NCI-H1417 treated with DMSO at 0.1 percent for 48 hours (cell line): ENCODE results near the gene FGFR3.

Experiments
- DNase-seq: peaks from one replicate; lab custom pipeline; 2025; lab: John Stamatoyannopoulos, UW

Gene FGFR3

DNA sequence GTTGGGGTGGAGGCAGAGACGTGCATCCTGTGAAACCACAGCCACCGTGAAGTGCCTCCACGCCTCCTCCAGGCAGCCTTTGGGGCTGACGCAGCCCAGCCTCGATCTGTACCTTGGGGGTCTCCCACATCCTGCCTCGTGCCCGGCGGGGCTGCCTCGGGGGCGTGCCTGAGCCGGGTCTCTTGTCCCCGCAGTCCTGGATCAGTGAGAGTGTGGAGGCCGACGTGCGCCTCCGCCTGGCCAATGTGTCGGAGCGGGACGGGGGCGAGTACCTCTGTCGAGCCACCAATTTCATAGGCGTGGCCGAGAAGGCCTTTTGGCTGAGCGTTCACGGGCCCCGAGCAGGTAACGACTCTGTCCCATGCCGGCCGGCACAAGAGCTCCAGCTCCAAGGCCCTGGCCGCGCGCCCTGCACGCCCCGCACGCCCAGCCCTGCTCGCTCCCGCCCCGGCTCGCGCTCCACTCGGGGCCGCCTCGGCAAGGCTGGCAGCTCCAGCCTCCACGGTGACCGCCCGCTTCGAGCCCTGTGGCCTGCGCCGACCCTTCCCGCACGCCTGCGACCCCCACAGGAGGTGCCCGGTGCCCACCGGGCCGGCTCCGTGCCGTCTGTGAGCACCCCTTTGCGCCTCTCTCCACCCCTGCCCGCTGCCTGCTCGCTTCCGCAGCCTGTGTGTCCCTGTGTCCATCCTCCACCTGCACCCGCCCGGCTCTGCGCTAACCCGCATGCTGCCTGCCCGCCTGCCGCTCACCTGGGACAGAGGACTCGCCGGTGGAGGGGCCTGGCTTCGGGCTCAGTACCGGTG, 9.8 kb downstream of the FGFR3 start:
- DNase-seq: no peak

DNA sequence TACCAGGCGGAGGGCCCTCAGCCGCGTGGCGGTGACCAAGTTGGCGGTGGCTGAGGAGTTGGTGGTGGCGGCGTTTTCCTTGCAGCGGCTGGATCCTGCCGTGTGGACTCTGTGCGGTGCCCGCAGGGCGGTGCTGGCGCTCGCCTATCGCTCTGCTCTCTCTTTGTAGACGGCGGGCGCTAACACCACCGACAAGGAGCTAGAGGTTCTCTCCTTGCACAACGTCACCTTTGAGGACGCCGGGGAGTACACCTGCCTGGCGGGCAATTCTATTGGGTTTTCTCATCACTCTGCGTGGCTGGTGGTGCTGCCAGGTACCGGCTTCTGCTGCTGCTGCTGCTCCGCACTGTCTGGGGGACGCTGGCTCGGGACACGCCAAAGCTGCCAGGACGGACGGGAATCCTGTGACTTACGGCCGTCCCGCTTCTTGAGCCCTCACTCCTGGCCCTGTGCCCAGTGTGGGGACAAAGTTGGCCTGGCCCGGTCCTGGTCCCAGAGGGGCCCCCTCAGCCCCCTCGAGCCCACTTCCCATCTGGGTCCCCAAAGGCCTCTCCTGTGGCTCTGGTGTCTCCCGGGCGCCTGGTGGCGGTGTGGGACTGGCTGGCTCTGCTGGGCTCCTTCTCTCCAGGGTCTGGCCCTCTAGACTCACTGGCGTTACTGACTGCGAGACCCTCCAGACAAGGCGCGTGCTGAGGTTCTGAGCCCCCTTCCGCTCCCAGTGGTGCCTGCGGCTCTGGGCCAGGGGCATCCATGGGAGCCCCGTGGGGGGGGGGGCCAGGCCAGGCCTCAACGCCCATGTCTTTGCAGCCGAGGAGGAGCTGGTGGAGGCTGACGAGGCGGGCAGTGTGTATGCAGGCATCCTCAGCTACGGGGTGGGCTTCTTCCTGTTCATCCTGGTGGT, 10.7 kb downstream of the FGFR3 start:
- DNase-seq: no peak

DNA sequence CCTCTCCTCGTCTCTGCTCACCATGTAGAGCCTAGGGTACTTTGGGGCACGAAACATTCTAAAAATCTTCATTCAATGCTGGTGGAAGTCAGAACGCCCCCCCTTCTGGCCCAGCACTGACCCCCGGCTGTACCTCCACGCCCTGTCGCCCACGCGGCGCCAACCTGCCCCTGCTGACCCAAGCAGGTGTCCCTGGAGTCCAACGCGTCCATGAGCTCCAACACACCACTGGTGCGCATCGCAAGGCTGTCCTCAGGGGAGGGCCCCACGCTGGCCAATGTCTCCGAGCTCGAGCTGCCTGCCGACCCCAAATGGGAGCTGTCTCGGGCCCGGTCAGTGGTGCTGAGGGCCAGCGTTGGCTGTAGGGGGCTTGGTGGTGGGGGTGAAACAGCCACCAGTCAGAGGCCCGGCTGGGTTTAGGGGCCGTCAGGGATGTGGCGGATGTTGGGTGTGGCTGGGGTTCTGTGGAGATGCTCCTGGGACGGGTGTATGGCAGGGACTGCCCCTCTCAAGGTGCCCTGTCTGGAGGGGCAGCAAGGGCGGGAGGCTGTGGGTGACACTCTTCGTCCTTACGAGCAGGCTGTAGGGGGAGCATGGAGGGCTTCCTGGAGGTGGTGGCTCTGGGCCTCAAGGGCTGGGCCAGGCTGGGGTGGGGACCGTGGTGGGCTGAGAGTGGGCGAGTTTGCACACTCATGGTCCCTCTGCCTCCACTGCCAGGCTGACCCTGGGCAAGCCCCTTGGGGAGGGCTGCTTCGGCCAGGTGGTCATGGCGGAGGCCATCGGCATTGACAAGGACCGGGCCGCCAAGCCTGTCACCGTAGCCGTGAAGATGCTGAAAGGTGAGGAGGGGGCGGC, 11.8 kb downstream of the FGFR3 start:
- DNase-seq: no peak

DNA sequence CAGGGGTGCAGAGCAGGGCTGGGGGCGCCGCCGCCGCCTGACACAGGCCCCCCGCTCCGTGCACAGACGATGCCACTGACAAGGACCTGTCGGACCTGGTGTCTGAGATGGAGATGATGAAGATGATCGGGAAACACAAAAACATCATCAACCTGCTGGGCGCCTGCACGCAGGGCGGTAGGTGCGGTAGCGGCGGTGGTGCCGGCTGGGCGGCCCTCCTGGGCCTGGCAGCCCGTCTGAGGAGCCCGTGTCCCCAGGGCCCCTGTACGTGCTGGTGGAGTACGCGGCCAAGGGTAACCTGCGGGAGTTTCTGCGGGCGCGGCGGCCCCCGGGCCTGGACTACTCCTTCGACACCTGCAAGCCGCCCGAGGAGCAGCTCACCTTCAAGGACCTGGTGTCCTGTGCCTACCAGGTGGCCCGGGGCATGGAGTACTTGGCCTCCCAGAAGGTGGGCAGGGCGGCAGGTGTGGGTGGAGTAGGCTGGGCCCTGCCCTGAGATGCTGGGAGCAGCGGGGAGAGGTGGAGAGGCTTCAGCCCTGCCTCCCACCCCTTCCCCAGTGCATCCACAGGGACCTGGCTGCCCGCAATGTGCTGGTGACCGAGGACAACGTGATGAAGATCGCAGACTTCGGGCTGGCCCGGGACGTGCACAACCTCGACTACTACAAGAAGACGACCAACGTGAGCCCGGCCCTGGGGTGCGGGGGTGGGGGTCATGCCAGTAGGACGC, 12.6 kb downstream of the FGFR3 start:
- no peak for DNase-seq

DNA sequence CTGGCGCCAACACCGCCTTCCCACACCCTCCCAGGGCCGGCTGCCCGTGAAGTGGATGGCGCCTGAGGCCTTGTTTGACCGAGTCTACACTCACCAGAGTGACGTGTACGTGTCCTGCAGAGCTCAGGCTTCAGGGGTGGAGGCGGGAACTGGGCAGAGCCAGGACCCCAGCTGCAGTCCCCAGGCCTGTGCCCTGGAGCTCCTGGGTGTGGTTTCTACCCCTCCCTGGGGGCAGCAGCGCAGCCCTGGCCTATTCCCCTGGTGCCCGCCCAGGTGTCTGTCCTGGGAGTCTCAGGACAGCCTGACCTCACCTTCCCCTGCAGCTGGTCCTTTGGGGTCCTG, 13.1 kb downstream of the FGFR3 start:
- no peak for DNase-seq

DNA sequence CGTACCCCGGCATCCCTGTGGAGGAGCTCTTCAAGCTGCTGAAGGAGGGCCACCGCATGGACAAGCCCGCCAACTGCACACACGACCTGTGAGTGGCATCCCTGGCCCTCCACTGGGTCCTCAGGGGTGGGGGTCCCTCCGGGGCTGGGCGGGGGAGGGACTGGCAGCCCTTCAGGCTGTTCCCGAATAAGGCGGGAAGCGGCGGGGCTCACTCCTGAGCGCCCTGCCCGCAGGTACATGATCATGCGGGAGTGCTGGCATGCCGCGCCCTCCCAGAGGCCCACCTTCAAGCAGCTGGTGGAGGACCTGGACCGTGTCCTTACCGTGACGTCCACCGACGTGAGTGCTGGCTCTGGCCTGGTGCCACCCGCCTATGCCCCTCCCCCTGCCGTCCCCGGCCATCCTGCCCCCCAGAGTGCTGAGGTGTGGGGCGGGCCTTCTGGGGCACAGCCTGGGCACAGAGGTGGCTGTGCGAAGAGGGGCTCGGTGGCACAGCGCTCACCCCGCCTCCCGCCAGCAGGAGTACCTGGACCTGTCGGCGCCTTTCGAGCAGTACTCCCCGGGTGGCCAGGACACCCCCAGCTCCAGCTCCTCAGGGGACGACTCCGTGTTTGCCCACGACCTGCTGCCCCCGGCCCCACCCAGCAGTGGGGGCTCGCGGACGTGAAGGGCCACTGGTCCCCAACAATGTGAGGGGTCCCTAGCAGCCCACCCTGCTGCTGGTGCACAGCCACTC, 13.7 kb downstream of the FGFR3 start:
- no peak for DNase-seq

DNA sequence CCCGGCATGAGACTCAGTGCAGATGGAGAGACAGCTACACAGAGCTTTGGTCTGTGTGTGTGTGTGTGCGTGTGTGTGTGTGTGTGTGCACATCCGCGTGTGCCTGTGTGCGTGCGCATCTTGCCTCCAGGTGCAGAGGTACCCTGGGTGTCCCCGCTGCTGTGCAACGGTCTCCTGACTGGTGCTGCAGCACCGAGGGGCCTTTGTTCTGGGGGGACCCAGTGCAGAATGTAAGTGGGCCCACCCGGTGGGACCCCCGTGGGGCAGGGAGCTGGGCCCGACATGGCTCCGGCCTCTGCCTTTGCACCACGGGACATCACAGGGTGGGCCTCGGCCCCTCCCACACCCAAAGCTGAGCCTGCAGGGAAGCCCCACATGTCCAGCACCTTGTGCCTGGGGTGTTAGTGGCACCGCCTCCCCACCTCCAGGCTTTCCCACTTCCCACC, 14.3 kb downstream of the FGFR3 start:
- no peak for DNase-seq

DNA sequence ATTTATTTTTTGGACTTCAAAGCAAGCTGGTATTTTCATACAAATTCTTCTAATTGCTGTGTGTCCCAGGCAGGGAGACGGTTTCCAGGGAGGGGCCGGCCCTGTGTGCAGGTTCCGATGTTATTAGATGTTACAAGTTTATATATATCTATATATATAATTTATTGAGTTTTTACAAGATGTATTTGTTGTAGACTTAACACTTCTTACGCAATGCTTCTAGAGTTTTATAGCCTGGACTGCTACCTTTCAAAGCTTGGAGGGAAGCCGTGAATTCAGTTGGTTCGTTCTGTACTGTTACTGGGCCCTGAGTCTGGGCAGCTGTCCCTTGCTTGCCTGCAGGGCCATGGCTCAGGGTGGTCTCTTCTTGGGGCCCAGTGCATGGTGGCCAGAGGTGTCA, 15.3 kb downstream of the FGFR3 start:
- no peak for DNase-seq

DNA sequence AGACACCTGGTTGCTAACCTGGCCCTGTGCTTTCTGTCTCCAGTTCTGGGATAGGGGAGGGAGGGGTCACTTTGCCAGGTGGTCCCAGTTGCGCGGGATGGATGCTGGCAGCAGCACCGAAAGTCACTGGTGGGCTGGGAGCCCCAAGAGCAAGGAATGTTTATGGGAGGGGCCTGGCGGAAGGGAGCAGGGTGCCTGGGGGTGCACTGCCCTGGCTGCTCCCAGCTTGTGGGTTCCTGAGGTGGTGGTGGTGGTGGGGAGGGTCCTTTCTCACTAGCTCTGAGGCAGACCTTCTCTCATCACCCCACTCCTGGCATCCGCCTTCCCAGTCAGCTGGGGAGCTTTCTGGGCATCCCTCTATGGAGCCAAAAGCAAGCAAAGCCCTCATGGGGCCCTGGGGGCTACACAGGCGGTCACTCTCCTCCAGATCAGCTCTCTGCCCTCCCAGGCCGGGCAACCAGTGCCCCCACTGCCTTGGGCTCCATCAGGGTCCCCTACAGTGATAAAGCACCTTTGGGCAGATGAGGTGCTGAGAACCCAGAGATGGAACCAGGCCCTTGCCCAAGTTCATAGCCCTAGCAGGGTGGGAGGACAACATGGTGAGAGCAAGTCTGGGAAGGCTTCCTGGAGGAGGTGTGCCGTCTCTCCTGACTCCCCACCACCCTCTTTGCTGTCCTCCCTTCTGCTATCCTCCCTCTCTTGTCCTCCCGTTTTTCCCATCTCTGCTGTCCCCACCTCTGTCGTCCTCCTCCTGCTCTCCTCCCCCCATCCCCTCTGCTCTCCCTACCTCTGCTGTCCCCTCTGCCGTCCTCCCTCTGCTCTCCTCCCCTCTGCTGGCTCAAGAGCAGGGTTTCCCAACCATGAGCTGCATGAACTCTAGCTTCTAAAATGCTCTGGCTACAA, 16.0 kb downstream of the FGFR3 start:
- DNase-seq: no peak

DNA sequence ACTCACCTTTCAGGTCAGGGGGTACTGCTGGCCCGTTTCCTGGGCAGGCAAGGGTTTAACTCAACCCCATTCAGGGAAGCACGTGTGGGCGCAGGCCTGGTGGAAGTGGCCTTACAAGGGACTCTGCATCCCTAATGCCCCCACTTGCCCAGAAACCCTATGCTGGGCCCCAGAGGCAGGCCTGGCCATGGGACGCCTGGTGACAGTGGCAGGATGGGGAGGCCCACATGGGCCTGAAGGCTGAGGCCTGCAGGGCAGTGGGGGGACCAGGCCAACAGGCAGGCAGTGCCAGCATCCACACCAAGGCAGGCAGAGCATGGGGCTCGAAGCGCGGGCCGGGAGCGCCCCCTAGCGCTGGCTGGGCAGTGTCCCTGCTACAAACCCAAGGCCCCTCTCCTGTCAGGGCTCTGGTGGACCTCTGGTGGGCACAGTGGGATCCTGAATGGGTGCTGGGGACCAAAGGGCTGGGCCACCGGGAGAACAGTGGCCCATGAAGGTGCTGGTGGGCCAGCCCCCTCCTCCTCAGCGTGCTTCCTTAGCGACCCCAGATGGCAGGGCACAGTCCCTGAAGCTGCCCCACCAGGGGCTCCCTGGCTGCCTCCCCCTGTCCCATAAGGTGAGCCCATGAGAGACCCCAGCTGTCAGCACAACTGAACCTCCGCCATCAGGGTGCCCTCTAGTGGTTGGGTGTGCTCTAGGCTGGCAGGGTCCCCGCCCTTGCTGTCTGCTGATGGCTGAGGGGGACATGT, 16.8 kb downstream of the FGFR3 start:
- DNase-seq: no peak

DNA sequence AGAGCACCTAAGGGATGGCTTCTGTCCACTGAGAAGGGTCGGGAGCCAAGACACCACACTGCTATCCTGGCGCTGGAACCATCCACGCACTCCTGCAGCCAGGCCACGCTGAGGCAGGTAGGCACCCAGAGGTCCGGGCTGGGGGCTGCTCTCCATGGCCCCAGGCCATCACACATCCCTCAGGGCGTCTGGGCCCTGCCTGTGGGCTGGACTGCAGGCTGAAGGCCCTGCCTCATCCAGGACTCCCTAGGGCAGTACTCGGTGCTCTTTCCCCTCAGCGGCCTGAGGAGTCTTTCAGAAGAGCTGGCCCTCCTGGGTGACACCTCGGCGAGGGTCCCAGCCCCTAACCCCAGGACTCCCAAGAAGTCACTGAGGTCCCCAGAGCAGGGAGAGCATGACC, 17.7 kb downstream of the FGFR3 start:
- no peak for DNase-seq

DNA sequence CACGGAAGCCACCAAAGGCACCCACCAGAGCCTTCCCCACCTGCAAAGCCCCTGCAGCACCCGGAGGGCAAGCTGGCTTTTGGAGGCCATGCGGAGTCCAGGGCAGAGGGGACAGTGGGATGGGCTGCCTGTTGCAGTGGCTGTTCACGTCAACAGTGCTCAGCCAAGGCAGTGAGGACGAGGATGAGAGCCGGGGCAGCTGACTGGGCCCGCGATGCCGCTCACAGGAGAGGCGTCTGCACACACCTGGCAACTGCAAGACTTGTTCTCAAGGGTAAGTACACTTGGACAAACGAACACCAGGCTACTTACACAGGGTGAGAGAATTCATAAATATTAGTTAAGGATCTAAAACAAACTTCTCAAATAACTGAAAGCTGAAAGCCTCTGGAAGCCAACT, 19.6 kb downstream of the FGFR3 start:
- no peak for DNase-seq

DNA sequence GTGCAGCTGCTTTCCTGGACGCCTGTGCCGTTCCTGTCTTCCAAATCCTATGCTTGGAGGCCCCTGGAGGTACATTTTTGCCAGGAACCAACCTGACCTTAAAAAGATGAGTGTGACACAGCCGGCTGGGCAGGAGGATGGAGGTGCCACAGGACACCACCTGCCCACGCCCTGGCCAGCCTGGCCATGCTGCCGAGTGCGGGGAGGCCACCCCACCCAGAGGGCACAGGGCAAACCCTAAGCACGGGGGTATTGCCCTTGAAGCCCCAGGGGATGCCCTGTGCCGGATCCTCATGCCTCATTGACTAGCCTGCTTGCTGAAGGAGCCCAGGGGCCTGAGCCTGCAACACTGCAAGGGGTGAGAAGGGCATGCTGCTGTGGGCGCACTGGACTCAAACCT, 20.1 kb downstream of the FGFR3 start:
- no peak for DNase-seq

DNA sequence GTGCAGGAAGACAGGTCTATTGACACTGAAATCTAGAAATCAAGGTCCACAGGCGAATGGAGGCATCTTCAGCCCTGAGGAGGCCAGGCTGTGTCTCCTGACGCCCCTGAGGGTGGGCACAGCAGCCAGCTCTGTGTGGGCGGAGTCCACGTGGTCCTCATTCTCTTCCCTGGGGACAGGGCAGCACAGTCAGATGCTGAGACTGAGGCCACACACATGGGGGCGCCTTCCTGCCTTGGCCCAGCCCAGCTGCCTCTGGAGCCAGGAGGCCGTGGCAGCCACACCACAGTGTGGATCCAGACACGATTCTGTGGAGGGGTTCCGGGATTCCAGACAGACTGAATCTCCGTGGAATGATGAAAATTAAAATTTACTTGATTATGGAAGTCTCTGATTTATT, 20.8 kb downstream of the FGFR3 start:
- no peak for DNase-seq

DNA sequence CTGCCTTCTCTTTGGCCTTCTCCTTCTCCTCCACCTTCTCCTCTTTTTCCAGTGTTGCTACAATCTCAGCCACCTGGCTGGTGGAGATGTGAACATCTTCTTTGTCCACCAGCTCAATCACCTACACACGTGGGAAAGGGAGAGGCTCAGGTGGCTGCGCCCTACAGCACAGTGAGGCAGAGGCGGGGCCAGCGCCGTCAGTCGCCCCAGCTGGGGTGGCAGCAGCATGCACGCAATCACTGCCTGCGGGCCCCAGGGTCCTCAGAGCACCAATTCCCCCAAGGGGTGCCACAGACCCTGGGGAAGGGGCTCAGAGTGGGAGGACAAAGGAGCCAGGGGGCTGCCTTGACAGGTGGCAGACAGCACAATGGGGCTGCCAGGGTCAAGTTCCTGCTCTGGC, 21.4 kb downstream of the FGFR3 start:
- DNase-seq: no peak

DNA sequence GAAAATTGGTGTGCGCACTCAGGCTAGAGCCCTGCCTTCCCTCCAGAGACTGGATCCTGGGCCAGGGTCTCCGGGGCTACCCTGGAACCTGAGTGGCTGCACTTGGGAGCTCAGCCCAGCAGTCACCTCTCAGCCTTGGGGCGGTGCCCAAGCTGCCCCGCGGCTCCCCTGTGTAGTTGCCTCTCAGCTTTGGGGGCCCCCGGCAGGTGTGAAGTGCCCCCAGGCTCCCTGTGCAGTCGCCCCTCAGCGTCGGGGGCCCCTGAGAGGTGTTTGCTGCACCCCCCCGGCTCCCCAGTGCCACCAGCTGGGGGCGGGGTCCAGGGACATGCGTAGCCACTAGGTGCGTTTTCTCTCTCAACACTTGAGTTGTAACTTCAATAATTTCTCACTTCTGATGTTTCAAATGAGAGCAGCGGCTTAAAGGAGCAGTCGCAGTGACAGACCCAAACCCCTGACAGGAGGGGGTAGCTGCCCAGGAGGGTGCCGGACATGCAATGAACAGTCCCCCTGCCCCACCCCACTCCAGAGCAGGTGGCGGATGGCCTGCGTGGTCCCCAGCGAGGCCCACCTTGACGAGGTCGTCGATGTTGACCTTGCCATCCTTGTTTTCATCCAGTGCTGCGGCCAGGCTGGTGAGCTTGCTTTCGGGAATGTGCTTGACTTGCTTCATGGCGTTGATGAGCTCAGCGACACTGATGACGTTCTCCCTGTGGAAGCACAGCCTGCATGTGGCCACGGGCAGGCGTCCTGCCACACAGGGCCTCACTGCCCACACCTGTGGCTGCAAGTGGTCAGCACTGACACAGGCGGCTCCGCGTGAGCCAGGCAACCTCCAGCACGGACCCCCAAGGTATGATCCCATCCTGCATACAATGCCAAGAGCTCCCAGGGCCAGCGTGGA, 22.3 kb downstream of the FGFR3 start:
- no peak for DNase-seq

DNA sequence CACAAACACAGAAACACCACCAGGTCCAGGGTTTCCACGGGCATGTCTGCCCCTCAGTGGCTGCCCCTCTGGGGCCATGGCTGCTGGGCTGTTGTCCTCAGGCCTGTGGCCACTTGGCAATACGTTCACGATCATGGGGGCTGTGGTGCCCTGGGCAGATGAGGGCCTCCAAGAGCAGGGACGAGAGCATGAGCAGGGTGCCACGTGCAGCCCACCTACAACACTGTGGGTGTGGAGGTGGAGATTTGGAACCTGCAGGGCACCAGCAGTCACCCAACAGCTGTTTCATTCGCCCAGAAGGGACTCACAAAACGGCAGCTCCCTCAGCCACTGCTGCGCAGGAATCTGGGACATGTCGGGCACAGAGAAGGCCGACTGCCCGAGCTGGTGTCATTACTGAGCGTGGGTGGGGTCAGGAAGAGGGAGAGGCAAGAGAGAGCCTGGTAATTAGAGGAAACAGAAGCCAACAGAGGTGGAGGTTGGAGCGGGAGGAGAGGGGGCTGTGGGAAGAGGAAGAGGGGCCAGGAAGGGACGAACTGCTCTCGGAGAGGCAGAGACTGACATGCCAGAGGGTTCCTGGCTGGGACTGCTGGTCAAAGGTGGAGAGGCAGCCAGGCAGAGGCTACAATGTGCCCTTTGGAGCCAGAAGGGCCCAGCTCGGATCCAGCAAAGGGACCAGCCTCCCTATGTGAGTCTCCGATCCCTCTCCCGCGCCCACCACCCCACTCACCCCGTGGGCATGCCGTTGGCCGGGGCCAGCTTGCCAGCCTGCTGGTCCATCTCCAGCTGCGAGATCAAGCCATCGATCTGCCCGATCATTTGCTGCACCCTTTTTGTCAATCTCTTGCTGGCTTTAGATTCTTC, 23.1 kb downstream of the FGFR3 start:
- DNase-seq: no peak
